ENCODE data around the gene PRKAG2. TPM values are rescaled to one million over a fixed set of nuclear protein-coding genes. Genes with fewer than 3 reads are reported as not detected.

PRKAG2 gene
- total RNA-seq, 1 donor = 21.2 TPM

DNA sequence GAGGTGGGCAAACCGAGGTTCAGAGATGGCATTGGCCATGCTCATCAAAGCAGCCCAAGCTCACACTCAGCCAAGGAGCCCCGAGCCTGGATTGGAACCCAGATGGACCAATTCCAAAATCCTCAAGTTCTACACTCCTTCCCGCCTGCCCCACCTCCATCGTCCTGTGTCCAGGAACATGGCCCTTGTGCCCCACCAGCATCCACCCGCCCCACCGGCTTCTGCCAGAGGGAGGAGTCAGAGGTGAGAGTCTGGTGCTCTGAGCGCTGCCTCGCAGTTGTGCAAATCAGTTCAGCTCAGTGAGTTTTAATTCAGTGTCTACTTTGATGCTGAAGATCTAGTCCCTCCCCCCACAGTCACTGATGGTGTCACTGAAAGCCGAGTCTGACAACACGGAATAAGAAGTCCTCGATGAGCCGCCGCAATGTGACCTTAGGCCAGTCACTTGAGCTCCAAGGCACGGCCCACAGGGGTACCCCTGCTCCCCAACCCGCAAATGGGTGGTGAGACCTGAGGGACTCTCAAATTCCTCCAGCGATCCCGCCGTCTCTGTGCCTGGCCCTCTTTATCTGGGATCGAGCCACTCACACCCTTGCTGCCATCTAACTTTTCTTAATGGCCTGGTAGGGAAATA is 26.3 kb downstream of the PRKAG2 start:
- no peak for DNase-seq (ENCODE audit: low read depth)
- no peak for TF ChIP-seq CTCF (IDR thresholded peaks at IDR 0.05; ENCODE audit: insufficient read depth, low read depth, low read length)
- H3K4me3 ChIP-seq (ENCODE audit: low read depth, low read length) = no peak overlapping the region

DNA sequence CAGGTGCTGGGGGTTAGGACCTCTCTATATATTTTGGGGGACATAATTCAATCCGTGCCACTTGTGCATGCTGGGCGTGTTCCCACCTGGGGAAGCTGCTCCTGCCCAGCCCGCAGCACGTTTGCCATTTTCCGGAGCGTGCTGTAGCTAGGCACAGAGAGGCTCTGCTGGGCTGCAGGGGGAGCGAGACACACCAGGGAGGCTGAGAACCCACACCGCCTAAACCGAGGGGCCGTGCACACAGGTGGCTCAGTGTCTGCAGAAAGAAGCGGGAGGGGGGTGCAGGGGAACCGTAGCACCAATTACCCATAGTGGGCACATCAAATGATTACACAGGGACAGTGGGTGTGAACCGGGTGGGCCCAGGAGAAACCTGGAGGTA is 27.0 kb downstream of the PRKAG2 start:
- TF ChIP-seq CTCF (IDR thresholded peaks at IDR 0.05; ENCODE audit: insufficient read depth, low read depth, low read length) = no peak

DNA sequence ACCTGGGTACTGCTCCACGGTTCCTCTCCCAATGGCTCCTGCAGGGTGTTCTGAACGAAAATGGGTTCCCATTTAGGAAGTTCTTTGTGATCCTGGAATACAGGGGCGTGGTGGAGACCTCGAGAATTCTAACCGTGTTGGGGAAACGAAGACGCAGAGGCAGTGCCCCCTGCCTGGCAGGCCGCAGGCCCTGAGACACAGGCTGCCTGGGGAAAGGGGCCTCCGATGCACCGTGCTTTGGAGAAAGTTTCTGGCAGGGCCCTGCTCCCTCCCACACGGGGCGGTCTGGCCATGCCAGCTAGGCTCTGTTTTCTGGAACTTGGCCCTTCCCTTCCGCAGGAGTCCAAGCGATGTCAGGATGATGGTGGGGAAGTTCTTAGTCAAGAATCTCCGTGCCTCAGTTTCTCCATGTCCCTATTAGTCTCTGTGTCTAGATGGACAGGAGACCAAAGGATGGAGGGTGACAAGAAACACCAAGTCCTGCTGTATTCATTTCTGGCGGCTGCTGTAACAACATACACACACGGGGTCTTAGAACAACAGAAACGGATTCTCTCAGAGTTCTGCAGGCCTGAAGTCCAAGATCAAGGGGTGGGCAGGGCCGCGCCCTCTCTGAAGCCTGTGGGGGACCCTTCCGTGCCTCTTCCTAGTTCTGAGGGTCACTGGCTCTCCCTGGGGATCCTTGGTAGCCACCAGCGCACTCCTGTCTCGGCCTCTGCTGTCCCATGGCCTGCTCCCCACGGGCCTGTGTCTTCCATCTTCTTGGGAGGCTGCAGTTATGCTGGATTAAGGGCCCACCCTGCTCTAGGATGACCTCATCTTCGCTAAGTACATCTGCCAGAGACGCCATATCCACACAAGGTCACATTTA is 27.7 kb downstream of the PRKAG2 start:
- H3K4me3 ChIP-seq (ENCODE audit: low read depth, low read length) = no peak overlapping the region
- TF ChIP-seq CTCF (IDR thresholded peaks at IDR 0.05; ENCODE audit: insufficient read depth, low read depth, low read length) = no peak
- DNase-seq (ENCODE audit: low read depth) = no peak

More for the DNA sequence above, 27.0 kb downstream of the PRKAG2 start:
- no peak for DNase-seq (ENCODE audit: low read depth)
- no peak overlapping the region for H3K4me3 ChIP-seq (ENCODE audit: low read depth, low read length)

DNA sequence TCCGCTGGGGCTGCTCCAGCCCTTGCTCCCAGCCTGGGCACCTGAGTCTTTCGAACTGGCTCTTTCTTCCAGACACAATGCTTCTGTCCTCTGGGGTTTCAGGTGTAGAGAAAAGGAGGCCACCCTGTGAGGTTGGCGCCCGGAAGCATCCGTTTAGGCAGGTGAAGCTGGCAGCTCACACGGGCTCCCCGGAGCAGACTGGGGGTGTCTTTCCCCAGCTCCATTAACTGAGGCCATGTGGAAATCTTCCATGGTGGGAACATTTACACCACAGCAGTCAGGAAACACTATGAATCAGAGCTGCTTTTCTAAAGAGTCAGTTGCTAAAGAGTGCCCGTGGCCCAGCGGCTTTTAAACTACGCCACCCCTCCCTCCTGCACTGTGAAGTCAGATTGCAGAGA is 29.2 kb downstream of the PRKAG2 start:
- TF ChIP-seq CTCF (IDR thresholded peaks at IDR 0.05; ENCODE audit: insufficient read depth, low read depth, low read length) = no peak
- no peak overlapping the region for H3K4me3 ChIP-seq (ENCODE audit: low read depth, low read length)
- DNase-seq (ENCODE audit: low read depth) = no peak

DNA sequence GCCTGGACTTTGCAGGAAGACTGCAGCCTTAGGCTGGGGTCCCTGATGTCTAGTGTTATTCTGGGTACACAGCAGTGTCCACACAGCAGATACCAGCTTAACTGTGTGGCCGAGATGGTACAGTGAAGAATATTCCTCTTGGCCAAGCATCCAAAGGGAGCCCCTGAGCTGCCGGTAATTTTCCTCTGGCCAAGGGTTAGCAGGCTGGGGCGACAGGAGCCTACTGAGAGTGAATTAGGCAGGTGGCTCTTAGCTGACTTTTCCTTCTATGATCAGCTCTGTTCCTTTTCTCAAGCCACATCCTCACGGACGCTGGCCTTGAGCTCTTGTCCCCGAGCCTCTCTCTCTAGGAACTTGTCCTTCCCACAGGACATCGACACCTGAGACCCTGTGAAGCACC is 29.8 kb downstream of the PRKAG2 start:
- H3K4me3 ChIP-seq (ENCODE audit: low read depth, low read length) = no peak overlapping the region
- TF ChIP-seq CTCF (IDR thresholded peaks at IDR 0.05; ENCODE audit: insufficient read depth, low read depth, low read length) = no peak
- DNase-seq (ENCODE audit: low read depth) = no peak

- TF ChIP-seq CTCF (IDR thresholded peaks at IDR 0.05; ENCODE audit: insufficient read depth, low read depth, low read length) = no peak
- DNase-seq (ENCODE audit: low read depth) = no peak
- no peak overlapping the region for H3K4me3 ChIP-seq (ENCODE audit: low read depth, low read length)
Observed at GRCh38 chr7:151845412-151846205, 31.3 kb downstream of the PRKAG2 start.

Measured in fibroblast of villous mesenchyme (primary cell).